Aortic smooth muscle cell (primary cell): ENCODE results near the gene DUSP12. TPM values are rescaled to one million over a fixed set of nuclear protein-coding genes. Genes with fewer than 3 reads are reported as not detected.

Experiments
- total RNA-seq: library from RNA; depleted of rRNA; stranded (reverse); fragments of >200 nt; gene quantifications from 2 replicates; pipeline ENCODE4 v1.2.3, GENCODE V29; 2014

DUSP12 gene, protein sequence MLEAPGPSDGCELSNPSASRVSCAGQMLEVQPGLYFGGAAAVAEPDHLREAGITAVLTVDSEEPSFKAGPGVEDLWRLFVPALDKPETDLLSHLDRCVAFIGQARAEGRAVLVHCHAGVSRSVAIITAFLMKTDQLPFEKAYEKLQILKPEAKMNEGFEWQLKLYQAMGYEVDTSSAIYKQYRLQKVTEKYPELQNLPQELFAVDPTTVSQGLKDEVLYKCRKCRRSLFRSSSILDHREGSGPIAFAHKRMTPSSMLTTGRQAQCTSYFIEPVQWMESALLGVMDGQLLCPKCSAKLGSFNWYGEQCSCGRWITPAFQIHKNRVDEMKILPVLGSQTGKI
- 31.1 and 32.4 TPM in 2 replicates for total RNA-seq

DNA sequence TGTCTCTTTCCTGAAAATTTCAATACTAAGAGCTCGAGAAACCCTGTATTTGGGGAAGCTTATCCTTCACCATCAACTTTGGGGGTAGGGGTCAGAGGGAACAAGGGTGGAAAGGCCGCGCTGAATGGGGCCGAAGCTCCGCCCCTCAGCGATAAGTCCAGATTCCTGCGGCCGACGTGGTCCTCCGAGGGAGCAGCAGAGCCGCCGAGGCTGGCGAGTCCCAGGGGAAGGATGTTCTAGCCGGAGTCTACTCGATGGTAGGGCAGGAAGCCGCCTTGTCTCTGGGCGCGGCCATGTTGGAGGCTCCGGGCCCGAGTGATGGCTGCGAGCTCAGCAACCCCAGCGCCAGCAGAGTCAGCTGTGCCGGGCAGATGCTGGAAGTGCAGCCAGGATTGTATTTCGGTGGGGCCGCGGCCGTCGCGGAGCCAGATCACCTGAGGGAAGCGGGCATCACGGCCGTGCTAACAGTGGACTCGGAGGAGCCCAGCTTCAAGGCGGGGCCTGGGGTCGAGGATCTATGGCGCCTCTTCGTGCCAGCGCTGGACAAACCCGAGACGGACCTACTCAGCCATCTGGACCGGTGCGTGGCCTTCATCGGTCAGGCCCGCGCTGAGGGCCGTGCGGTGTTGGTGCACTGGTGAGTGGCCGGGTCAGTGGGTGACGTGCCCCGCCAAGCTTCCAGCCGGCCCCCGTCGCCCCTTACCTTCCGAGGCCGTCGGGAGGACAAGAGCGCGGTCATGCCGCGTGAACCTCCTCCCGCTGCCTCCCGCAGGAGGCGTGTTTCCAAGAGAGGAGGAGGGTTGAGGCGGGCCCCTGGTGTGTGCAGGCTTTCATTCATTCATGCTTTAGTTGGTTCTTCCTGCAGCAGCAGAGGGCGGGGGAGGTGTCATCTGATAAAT, at the start of gene DUSP12:
Gene DUSP12 (plus strand): TSS at position 278 of the 899 bp plus-strand sequence. CDS start 16 bp downstream, at position 294.

DNA sequence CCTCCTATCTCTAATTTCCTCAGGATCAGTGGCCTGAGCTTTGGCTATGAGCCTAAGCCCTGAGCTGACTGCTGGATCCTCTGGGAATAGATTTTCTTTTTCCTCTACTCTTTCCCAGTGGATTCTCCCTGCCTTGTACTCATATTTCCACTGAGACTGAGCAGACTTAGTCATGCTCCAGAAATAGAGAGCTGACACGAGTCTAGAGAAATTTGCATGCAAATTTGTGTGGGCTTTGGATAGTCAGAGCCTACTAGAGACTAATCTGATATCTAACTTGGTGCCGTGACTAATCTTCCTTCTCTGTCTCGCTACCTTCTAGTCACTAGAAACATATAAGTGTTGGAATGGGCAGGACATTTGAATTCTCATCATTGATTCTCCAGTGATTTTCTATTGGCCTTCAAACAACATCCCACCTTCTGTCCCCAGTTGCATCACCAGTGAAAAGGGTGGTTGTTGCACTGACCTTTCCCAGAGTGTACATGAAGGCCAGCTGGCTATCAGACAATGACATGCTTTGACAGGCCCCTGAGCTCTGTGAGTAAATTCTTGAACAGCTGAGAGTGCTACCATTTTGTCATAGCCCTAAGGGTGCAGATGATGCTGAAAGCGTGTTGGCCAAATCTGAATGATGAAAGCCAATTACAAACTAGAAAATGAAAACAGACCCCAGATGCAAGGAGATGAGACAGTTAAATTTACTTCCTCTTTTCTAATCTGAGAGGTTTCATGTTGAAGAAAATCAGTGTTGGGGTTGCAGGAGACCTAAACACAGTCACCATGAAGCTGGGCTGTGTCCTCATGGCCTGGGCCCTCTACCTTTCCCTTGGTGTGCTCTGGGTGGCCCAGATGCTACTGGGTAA, 42.9 kb upstream of the DUSP12 start, which contains the start of gene FCRLA:
Gene FCRLA (plus strand): TSS at position 748 of the 866 bp plus-strand sequence. CDS start 36 bp downstream, at position 784.

DNA sequence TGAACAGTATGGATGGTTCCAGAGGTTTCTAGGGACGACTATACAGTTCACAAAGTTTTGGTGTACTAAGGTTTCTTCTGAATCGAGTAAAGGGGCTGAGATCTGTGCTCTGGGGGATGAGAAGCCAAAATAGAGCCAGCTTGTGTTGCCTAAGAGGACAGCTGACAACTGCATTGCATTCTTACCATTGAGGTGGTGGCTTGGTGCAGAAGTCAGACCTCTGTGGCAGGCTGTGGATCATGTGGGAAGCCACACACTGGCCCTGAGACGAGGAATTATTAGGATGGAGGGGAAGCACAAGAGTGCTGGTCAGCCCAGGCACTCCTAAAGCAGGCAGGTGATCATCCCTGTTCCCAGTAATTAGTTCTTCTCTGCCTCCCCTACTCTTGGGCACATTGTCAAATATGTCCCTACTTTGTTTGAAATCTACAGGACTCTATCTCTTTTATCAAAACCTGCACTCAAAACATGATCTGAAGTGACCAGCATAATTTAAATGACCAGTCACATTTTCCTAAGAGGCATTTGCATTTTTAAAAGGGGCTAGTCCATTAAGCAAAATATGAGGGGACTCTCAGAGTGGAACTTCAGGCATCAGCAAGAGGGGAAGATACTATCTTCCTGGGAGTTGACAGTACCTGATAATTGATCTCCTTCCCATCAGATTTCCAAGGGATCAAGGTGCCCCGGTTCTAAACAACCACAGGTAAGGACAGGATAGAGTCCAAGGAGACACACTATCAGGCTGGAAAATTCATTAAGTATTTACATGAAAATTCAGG, 28.4 kb upstream of the DUSP12 start, which contains the start of gene FCRLB:
Gene FCRLB (plus strand): TSS at position 589 of the 782 bp plus-strand sequence. CDS start 1,129 bp downstream, outside the sequence.

DNA sequence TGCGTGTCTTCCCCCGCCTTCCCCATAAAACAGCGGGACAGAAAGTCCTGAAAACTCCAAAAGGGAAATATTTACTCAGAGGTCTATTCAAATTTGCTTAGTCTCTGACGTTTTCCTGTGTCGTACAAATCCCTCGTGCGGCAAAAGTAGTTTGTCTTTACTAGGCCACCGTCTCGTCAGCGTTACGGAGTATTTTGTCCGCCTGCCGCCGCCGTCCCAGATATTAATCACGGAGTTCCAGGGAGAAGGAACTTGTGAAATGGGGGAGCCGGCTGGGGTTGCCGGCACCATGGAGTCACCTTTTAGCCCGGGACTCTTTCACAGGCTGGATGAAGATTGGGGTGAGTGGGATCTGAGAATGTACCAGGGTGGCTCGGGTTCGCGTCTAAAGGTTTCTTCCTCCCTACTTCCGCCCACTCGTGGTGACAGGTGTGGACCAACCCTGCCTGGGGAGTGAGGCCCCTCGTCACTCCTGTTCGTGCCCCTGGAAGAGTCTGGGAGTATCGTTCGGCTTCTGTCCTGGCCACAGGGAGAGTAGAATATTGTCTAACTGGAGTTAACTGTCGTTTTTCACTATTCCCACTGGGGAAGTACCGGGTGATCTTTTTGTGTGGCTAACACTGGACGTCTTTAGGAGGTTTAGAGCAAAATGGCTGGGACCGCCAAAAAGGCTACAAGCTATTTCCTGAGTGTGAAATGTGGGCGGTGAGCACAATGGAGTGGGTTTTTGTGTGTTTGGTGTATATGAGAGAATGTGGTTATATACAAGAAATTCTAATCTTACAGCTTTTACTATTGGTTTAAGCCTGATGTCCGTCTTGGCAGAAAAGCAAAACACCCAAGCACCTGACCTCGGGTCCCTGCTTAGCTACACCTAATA, 16.8 kb downstream of the DUSP12 start, which contains the start of gene ATF6:
Gene ATF6 (plus strand): TSS at position 219 of the 880 bp plus-strand sequence. CDS start 41 bp downstream, at position 260.

Other genes with a start within 250 kb of the DUSP12 start
- gene FCGR2A, start 244.3 kb upstream of the DUSP12 start, total RNA-seq = 0.26 and 0.87 TPM in 2 replicates
- 0.26 and 0.62 TPM in 2 replicates for gene HSPA6, start 225.2 kb upstream of the DUSP12 start, total RNA-seq
- not detected in 2 replicates for gene FCGR3A, start 200.0 kb upstream of the DUSP12 start, total RNA-seq
- 0.26 TPM in 1 of 2 replicates, not detected in the other for gene FCGR3B, start 118.6 kb upstream of the DUSP12 start, total RNA-seq
- not detected in 2 replicates for gene FCGR2B, start 86.6 kb upstream of the DUSP12 start, total RNA-seq
- 0.25 and 0.66 TPM in 2 replicates for gene FCRLA, start 42.6 kb upstream of the DUSP12 start, total RNA-seq
- gene FCRLB, start 28.2 kb upstream of the DUSP12 start, total RNA-seq = 0.79 and 1.1 TPM in 2 replicates
- gene ATF6, start 16.5 kb downstream of the DUSP12 start, total RNA-seq = 23.3 and 24.1 TPM in 2 replicates